ENCODE data around the gene FGFR4.

- no peak for TF ChIP-seq CTCF (optimal IDR thresholded peaks at IDR 0.05 in 1 of 3, IDR thresholded peaks at IDR 0.05 in 1 of 3, conservative IDR thresholded peaks at IDR 0.05 in 1 of 3; ENCODE audit: extremely low read depth in 1 of 3, insufficient read depth in 2 of 3, low read length in 3 of 3)
- no peak for TF ChIP-seq EZH2 (IDR thresholded peaks at IDR 0.05; ENCODE audit: low read length)
Observed at GRCh38 chr5:177080265-177080664, 6.5 kb upstream of the FGFR4 start.
